ENCODE measurements around the gene ZBTB20.

- TF ChIP-seq CTCF (IDR thresholded peaks at IDR 0.05; ENCODE audit: low read depth, low read length, poor library complexity, severe bottlenecking) = no peak
- no peak for TF ChIP-seq EZH2phosphoT487 (IDR thresholded peaks at IDR 0.05; ENCODE audit: borderline replicate concordance, low read length)
Observed at GRCh38 chr3:114445233-114445632, 701.9 kb downstream of the ZBTB20 start.
